GM12878 (cell line): ENCODE measurements around the gene PPFIA3. TPM values are rescaled to one million over a fixed set of nuclear protein-coding genes. Genes with fewer than 3 reads are reported as not detected.

Experiments used
- BRCA1 ChIP-seq: IDR thresholded peaks from 2 replicates; pipeline ENCODE4 v1.6.1; 2011; ENCODE audit warnings: low read depth, low read length, improper control_type of control experiment
- CREB1 ChIP-seq: IDR thresholded peaks from 2 replicates; pipeline ENCODE4 v1.6.1; 2012; ENCODE audit warnings: low read depth, mild to moderate bottlenecking, inconsistent platforms
- DPF2 ChIP-seq: fragments of 450-650 bp; IDR thresholded peaks from 2 replicates; pipeline ENCODE4 v1.6.1; 2017; ENCODE audit warnings: mild to moderate bottlenecking
- EGR1 ChIP-seq, 2 experiments: IDR thresholded peaks; 1 replicate in 1 of 2; 2 replicates in 1 of 2; pipeline ENCODE4 v1.6.1; 2011 to 2012; ENCODE audit warnings: low read depth in 2 of 2, low read length in 2 of 2, borderline replicate concordance in 1 of 2, mild to moderate bottlenecking in 1 of 2, moderate library complexity in 1 of 2
- ELK1 ChIP-seq: IDR thresholded peaks from 2 replicates; pipeline ENCODE4 v1.6.1; 2012; ENCODE audit warnings: low read depth, low read length, improper control_type of control experiment
- HDAC2 ChIP-seq: fragments of 200-600 bp; sonication (generic); IDR thresholded peaks from 2 replicates; pipeline ENCODE4 v1.6.1; 2017
- IKZF2 ChIP-seq, 2 experiments: fragments of 450-650 bp; IDR thresholded peaks; 2 replicates each; pipeline ENCODE4 v1.6.1; 2017; ENCODE audit warnings: mild to moderate bottlenecking in 2 of 2, moderate library complexity in 2 of 2
- IRF4 ChIP-seq: IDR thresholded peaks from 2 replicates; pipeline ENCODE4 v1.6.1; 2011; ENCODE audit warnings: low read depth, low read length
- MEF2A ChIP-seq: IDR thresholded peaks from 2 replicates; pipeline ENCODE4 v1.6.1; 2011; ENCODE audit warnings: low read depth, mild to moderate bottlenecking, low read length, moderate library complexity; ENCODE audit not compliant: insufficient read depth
- MTA2 ChIP-seq: fragments of 450-650 bp; IDR thresholded peaks from 2 replicates; pipeline ENCODE4 v1.6.1; 2016; ENCODE audit warnings: low read depth, mild to moderate bottlenecking, moderate library complexity
- MXI1 ChIP-seq: fragments of 150-350 bp; IDR thresholded peaks from 2 replicates; pipeline ENCODE4 v1.6.1; 2011; ENCODE audit warnings: low read depth, mild to moderate bottlenecking, inconsistent platforms, low read length, improper control_type of control experiment
- MYB ChIP-seq: fragments of 150-350 bp; IDR thresholded peaks from 2 replicates; pipeline ENCODE4 v1.6.1; 2014; ENCODE audit warnings: mild to moderate bottlenecking, low read depth, low read length, borderline replicate concordance
- NBN ChIP-seq: fragments of 450-650 bp; IDR thresholded peaks from 2 replicates; pipeline ENCODE4 v1.6.1; 2016
- NFYB ChIP-seq: IDR thresholded peaks from 2 replicates; pipeline ENCODE4 v1.6.1; 2011; ENCODE audit warnings: low read depth, mild to moderate bottlenecking, low read length, improper control_type of control experiment, moderate library complexity; ENCODE audit not compliant: insufficient read depth
- NR2C1 ChIP-seq: fragments of 450-650 bp; IDR thresholded peaks from 2 replicates; pipeline ENCODE4 v1.6.1; 2017; ENCODE audit warnings: antibody characterized with exemption, mild to moderate bottlenecking, moderate library complexity
- PKNOX1 ChIP-seq: fragments of 450-650 bp; IDR thresholded peaks from 2 replicates; pipeline ENCODE4 v1.6.1; 2016; ENCODE audit warnings: mild to moderate bottlenecking
- PML ChIP-seq: IDR thresholded peaks from 2 replicates; pipeline ENCODE4 v1.6.1; 2012; ENCODE audit warnings: low read length, inconsistent platforms
- POLR2A ChIP-seq: IDR thresholded peaks from 2 replicates; pipeline ENCODE4 v1.6.1; 2011; ENCODE audit warnings: low read depth, mild to moderate bottlenecking, low read length
- RUNX3 ChIP-seq: IDR thresholded peaks from 2 replicates; pipeline ENCODE4 v1.6.1; 2012; ENCODE audit warnings: low read length, inconsistent platforms
- SIN3A ChIP-seq: IDR thresholded peaks from 2 replicates; pipeline ENCODE4 v1.6.1; 2012; ENCODE audit warnings: low read depth, low read length, improper control_type of control experiment
- SRF ChIP-seq, 2 experiments: IDR thresholded peaks; 2 replicates each; pipeline ENCODE4 v1.6.1; 2011; ENCODE audit warnings: low read depth in 2 of 2, low read length in 2 of 2, mild to moderate bottlenecking in 1 of 2, moderate library complexity in 1 of 2
- STAT1 ChIP-seq: fragments of 450-650 bp; conservative IDR thresholded peaks from 2 replicates; pipeline ENCODE4 v1.6.1; 2014; ENCODE audit warnings: antibody characterized with exemption, mild to moderate bottlenecking
- STAT3 ChIP-seq: IDR thresholded peaks from 2 replicates; pipeline ENCODE4 v1.6.1; 2011; ENCODE audit warnings: low read depth, low read length, improper control_type of control experiment
- TCF7 ChIP-seq: IDR thresholded peaks from 2 replicates; pipeline ENCODE4 v1.6.1; 2014; ENCODE audit warnings: antibody characterized with exemption, borderline replicate concordance
- YBX1 ChIP-seq: fragments of 450-650 bp; IDR thresholded peaks from 2 replicates; pipeline ENCODE4 v1.6.1; 2016; ENCODE audit warnings: antibody characterized with exemption
- ZBED1 ChIP-seq: IDR thresholded peaks from 2 replicates; pipeline ENCODE4 v1.6.1; 2016; ENCODE audit warnings: borderline replicate concordance
- polyA plus RNA-seq, 11 experiments: library from polyadenylated mRNA; depleted of rRNA in 4 of 11; unstranded in 6 of 11; stranded (reverse) in 5 of 11; fragments of >200 nt; fragmentation: Nextera tagmentation in 4 of 11; fragmentation: Illumina TruSeq in 1 of 11; extraction: Ambion mirVana in 4 of 11; extraction: Trizol in 1 of 11; gene quantifications; 1 replicate in 1 of 11; 2 replicates in 10 of 11; pipeline versions ENCODE4 v1.2.1 to v1.2.3, GENCODE V29; 2011 to 2016; ENCODE audit warnings: inconsistent platforms in 2 of 11, missing spikeins in 2 of 11, low read depth in 1 of 11
- total RNA-seq, 4 experiments: library from RNA; depleted of rRNA in 3 of 4; stranded (reverse); fragments of >200 nt in 3 of 4; fragmentation: Illumina TruSeq in 1 of 4; extraction: Trizol in 1 of 4; gene quantifications; 2 replicates each; pipeline versions ENCODE4 v1.2.1 to v1.2.3, GENCODE V29; 2013 to 2021
- TF ChIP-seq, protein P1 (sequence below): fragments of 450-650 bp; conservative IDR thresholded peaks from 2 replicates; pipeline ENCODE4 v1.6.1; 2017; ENCODE audit warnings: mild to moderate bottlenecking, moderate library complexity
- TF ChIP-seq, protein P2 (sequence below): fragments of 150-350 bp; IDR thresholded peaks from 2 replicates; pipeline ENCODE4 v1.6.1; 2014; ENCODE audit warnings: mild to moderate bottlenecking, low read depth, low read length

Gene PPFIA3
- total and polyA plus RNA-seq, 10 of the 15 experiments (the other 5 are each of a cell fraction or from before 2014, with no cell fraction given): 0.11 to 1.7 (median 0.73) TPM; not detected in 3

GRCh38 chr19:49085020-49085867 lies 34.1 kb upstream of the PPFIA3 start, which contains the start of gene SNRNP70 (continued):
- 0 out of 2 replicates have a peak, but pooled peaks have one; percentile 60 for TF ChIP-seq HDAC2
- peak; percentile 71; the same call in 1 of the 2 replicates for TF ChIP-seq SIN3A
- TF ChIP-seq MXI1: peak; percentile 47
- TF ChIP-seq STAT1: 0 out of 2 replicates have a peak, but pooled peaks have one; percentile 49
- TF ChIP-seq YBX1: no peak
- TF ChIP-seq, protein P1, sequence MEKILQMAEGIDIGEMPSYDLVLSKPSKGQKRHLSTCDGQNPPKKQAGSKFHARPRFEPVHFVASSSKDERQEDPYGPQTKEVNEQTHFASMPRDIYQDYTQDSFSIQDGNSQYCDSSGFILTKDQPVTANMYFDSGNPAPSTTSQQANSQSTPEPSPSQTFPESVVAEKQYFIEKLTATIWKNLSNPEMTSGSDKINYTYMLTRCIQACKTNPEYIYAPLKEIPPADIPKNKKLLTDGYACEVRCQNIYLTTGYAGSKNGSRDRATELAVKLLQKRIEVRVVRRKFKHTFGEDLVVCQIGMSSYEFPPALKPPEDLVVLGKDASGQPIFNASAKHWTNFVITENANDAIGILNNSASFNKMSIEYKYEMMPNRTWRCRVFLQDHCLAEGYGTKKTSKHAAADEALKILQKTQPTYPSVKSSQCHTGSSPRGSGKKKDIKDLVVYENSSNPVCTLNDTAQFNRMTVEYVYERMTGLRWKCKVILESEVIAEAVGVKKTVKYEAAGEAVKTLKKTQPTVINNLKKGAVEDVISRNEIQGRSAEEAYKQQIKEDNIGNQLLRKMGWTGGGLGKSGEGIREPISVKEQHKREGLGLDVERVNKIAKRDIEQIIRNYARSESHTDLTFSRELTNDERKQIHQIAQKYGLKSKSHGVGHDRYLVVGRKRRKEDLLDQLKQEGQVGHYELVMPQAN: peak; percentile 89
- TF ChIP-seq NR2C1: peak; percentile 36
- peak; percentile 31; the same call in 1 of the 2 replicates for TF ChIP-seq PKNOX1
- TF ChIP-seq NBN: peak; percentile 80
- TF ChIP-seq EGR1 (IDR thresholded peaks at IDR 0.05; ENCODE audit: borderline replicate concordance in 1 of 2, low read depth in 2 of 2, low read length in 2 of 2): 0 out of 3 replicates have a peak, but pooled peaks of 1 of the 2 experiments have one; percentile 51
- no peak for TF ChIP-seq STAT3
- TF ChIP-seq CREB1: peak; percentile 72
- peak; percentile 91; the same call in 1 of the 2 replicates for TF ChIP-seq PML
- peak; percentile 100 for TF ChIP-seq POLR2A
- no peak for TF ChIP-seq ZBED1
- no peak for TF ChIP-seq MYB
- peak; percentile 80 for TF ChIP-seq RUNX3
- TF ChIP-seq IKZF2 (IDR thresholded peaks at IDR 0.05): peak in 1 of 2 experiments; percentile 52; a peak in 1 of 4 replicates
- TF ChIP-seq, protein P2, sequence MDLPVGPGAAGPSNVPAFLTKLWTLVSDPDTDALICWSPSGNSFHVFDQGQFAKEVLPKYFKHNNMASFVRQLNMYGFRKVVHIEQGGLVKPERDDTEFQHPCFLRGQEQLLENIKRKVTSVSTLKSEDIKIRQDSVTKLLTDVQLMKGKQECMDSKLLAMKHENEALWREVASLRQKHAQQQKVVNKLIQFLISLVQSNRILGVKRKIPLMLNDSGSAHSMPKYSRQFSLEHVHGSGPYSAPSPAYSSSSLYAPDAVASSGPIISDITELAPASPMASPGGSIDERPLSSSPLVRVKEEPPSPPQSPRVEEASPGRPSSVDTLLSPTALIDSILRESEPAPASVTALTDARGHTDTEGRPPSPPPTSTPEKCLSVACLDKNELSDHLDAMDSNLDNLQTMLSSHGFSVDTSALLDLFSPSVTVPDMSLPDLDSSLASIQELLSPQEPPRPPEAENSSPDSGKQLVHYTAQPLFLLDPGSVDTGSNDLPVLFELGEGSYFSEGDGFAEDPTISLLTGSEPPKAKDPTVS: no peak
- TF ChIP-seq IRF4: peak; percentile 50; the same call in 1 of the 2 replicates
- peak; percentile 33 for TF ChIP-seq MTA2
- TF ChIP-seq NFYB: 0 out of 2 replicates have a peak, but pooled peaks have one; percentile 5
- TF ChIP-seq ELK1: no peak
- peak; percentile 74 for TF ChIP-seq BRCA1
- no peak for TF ChIP-seq TCF7
- peak; percentile 71 for TF ChIP-seq DPF2
- no peak for TF ChIP-seq SRF (IDR thresholded peaks at IDR 0.05; ENCODE audit: low read depth in 2 of 2, low read length in 2 of 2)
- TF ChIP-seq MEF2A: no peak
